A673 (cell line): Measurements from ENCODE around the gene SPECC1L. TPM values are rescaled to one million over a fixed set of nuclear protein-coding genes. Genes with fewer than 3 reads are reported as not detected.

ENCODE experiments used
- BruUV-seq: library from RNA; stranded (reverse); fragments of 400-500 nt; replicated peaks from 2 replicates; lab custom pipeline; 2021; lab: Mats Ljungman, UMichigan
- CTCF ChIA-PET: fragments of 300-600 bp; sonication (Branson Sonifier 250); formaldehyde crosslinking; loops from one replicate; lab custom pipeline; 2022; ENCODE audit warnings: antibody characterized with exemption; lab: Charles Lee
- POLR2A ChIA-PET: fragments of 300-600 bp; sonication (Branson Sonifier 250); formaldehyde crosslinking; loops from one replicate; lab custom pipeline; 2022; ENCODE audit warnings: antibody characterized with exemption; ENCODE audit not compliant: low non-redundant PET; lab: Charles Lee
- DNase-seq: peaks from one replicate; pipeline ENCODE4 v3.0.0-alpha.2; 2015; ENCODE audit warnings: low spot score
- H3K27ac ChIP-seq: fragments of 200-600 bp; sonication (generic); 2 replicates; pipeline ENCODE4 v1.5.1; 2016; ENCODE audit warnings: mixed run types, low read depth, mild to moderate bottlenecking, mixed read lengths, antibody characterized with exemption, low read length; ENCODE audit not compliant: poor library complexity, severe bottlenecking
- H3K27me3 ChIP-seq: fragments of 200-600 bp; sonication (generic); replicated peaks from 2 replicates; pipeline ENCODE4 v1.6.1; 2017; ENCODE audit warnings: mixed run types, low read depth, mild to moderate bottlenecking, mixed read lengths, antibody characterized with exemption, low read length; ENCODE audit not compliant: insufficient read depth, poor library complexity
- H3K36me3 ChIP-seq: fragments of 200-600 bp; sonication (generic); 2 replicates; pipeline ENCODE4 v1.6.1; 2016; ENCODE audit warnings: mixed run types, mild to moderate bottlenecking, mixed read lengths, antibody characterized with exemption, low read length; ENCODE audit not compliant: insufficient read depth, poor library complexity, severe bottlenecking
- H3K4me1 ChIP-seq: fragments of 200-600 bp; sonication (generic); 2 replicates; pipeline ENCODE4 v1.6.1; 2017; ENCODE audit warnings: mixed run types, mild to moderate bottlenecking, mixed read lengths, antibody characterized with exemption, low read length; ENCODE audit not compliant: insufficient read depth, poor library complexity, severe bottlenecking
- H3K4me3 ChIP-seq: fragments of 200-600 bp; sonication (generic); 2 replicates; pipeline ENCODE4 v1.5.1; 2016; ENCODE audit warnings: low read depth, mixed run types, mild to moderate bottlenecking, mixed read lengths, low read length; ENCODE audit not compliant: poor library complexity, severe bottlenecking
- H3K9me3 ChIP-seq: fragments of 200-600 bp; sonication (generic); 2 replicates; pipeline ENCODE4 v1.6.1; 2016; ENCODE audit warnings: mixed run types, low read depth, mild to moderate bottlenecking, mixed read lengths, antibody characterized with exemption, low read length; ENCODE audit not compliant: poor library complexity, severe bottlenecking
- CTCF ChIP-seq: fragments of 300-800, 200-600 bp; sonication (generic); conservative IDR thresholded peaks from 2 replicates; pipeline ENCODE4 v1.5.1; 2017; ENCODE audit warnings: low read depth, mild to moderate bottlenecking, antibody characterized with exemption, low read length, moderate library complexity, mixed read lengths
- EZH2 ChIP-seq: fragments of 200-600 bp; sonication (generic); IDR thresholded peaks from 2 replicates; pipeline ENCODE4 v1.6.1; 2017; ENCODE audit warnings: borderline replicate concordance, low read depth, mild to moderate bottlenecking, mixed read lengths, antibody characterized with exemption, low read length; ENCODE audit not compliant: poor library complexity, severe bottlenecking
- intact Hi-C: fragments of 100-400 bp; cut with micrococcal nuclease; formaldehyde crosslinking; loops from one replicate; pipeline ENCODE4 v1.10.0; 2022; ENCODE audit not compliant: unreplicated experiment
- total RNA-seq: library from RNA; stranded (reverse); gene quantifications from 2 replicates; pipeline ENCODE4 v1.2.3, GENCODE V29; 2021

The SPECC1L gene
- total RNA-seq, 1 experiment from 2014 or later, result 56.7 TPM

- Histone ChIP-seq H3K27me3 (no peaks in the 10 kb centered on the region), H3K9me3 (no peaks in the 10 kb centered on the region), H3K4me1 (no peaks in the 10 kb centered on the region), H3K4me3 (no peak overlapping the region), H3K36me3 (peaks cover 10% of the 10 kb centered on the region), H3K27ac (no peak overlapping the region)
- TF ChIP-seq EZH2, result no peak
- no peak for TF ChIP-seq CTCF
- CTCF ChIA-PET, result no interaction called here
- POLR2A ChIA-PET, result no interaction called here
- intact Hi-C loops, result no loop called here
- no TSS peak for BruUV-seq
- DNase-seq, result no peak
Observed at GRCh38 chr22:24414523-24414922, 143.9 kb downstream of the SPECC1L start.

- no peak overlapping the region for H3K4me3 ChIP-seq
- H3K36me3 ChIP-seq, result peaks cover 10% of the 10 kb centered on the region
- no peaks in the 10 kb centered on the region for H3K27me3 ChIP-seq
- H3K4me1 ChIP-seq, result no peaks in the 10 kb centered on the region
- no peaks in the 10 kb centered on the region for H3K9me3 ChIP-seq
- TF ChIP-seq EZH2 (no peak), CTCF (no peak)
- no peak overlapping the region for H3K27ac ChIP-seq
- intact Hi-C loops, result no loop called here
- POLR2A ChIA-PET, result no interaction called here
- CTCF ChIA-PET, result no interaction called here
- no TSS peak for BruUV-seq
- no peak for DNase-seq
Observed at GRCh38 chr22:24414984-24415945, 144.6 kb downstream of the SPECC1L start.

- Histone ChIP-seq H3K4me1 (no peaks in the 10 kb centered on the region), H3K27ac (no peak overlapping the region), H3K4me3 (no peak overlapping the region), H3K36me3 (peaks cover 10% of the 10 kb centered on the region), H3K9me3 (no peaks in the 10 kb centered on the region), H3K27me3 (no peaks in the 10 kb centered on the region)
- intact Hi-C loops, result no loop called here
- BruUV-seq, result no TSS peak
- ChIA-PET POLR2A (no interaction called here), CTCF (no interaction called here)
- DNase-seq, result no peak
- no peak for TF ChIP-seq EZH2
- no peak for TF ChIP-seq CTCF
Observed at GRCh38 chr22:24416095-24416494, 145.5 kb downstream of the SPECC1L start.
